Transverse colon (tissue), 4 donors: ENCODE data around the gene TTC28. TPM values are rescaled to one million over a fixed set of nuclear protein-coding genes. Genes with fewer than 3 reads are reported as not detected.
A peak's percentile ranks its signal among the peaks of the same experiment; 100 is the strongest.

Source experiments
- DNase-seq: peaks from one replicate; pipeline ENCODE4 v3.0.0-alpha.2; 2019
- H3K27ac ChIP-seq, 4 donors: fragments of 200-600 bp; sonication (generic); 2 replicates each; pipeline ENCODE4 v1.5.1; 2016 to 2018; ENCODE audit warnings: inconsistent platforms in 4 of 4
- H3K27me3 ChIP-seq: fragments of 200-600 bp; sonication (generic); 2 replicates; pipeline ENCODE4 v1.5.1; 2017; ENCODE audit warnings: inconsistent platforms
- H3K36me3 ChIP-seq, 4 donors: fragments of 200-600 bp; sonication (generic); 2 replicates each; pipeline ENCODE4 v1.5.1; 2017 to 2019; ENCODE audit warnings: inconsistent platforms in 4 of 4
- H3K4me1 ChIP-seq, 4 donors: fragments of 200-600 bp; sonication (generic); 2 replicates each; pipeline ENCODE4 v1.5.1; 2017 to 2020; ENCODE audit warnings: inconsistent platforms in 4 of 4
- H3K4me3 ChIP-seq, 4 donors: fragments of 200-600 bp; sonication (generic); 1 replicate in 1 of 4; 2 replicates in 3 of 4; pipeline versions ENCODE4 v1.5.1 to v1.6.1; 2017 to 2019; ENCODE audit warnings: inconsistent platforms in 4 of 4
- H3K9me3 ChIP-seq, 2 donors: fragments of 200-600 bp; sonication (generic); 2 replicates each; pipeline ENCODE4 v1.5.1; 2017 to 2019; ENCODE audit warnings: inconsistent platforms in 2 of 2
- EP300 ChIP-seq: sonication (generic); formaldehyde crosslinking; IDR thresholded peaks from one replicate; pipeline ENCODE4 v1.6.1; 2017; ENCODE audit warnings: antibody characterized with exemption, low read depth
- POLR2A ChIP-seq: fragments of 450-650 bp; IDR thresholded peaks from one replicate; pipeline ENCODE4 v1.6.1; 2016; ENCODE audit warnings: antibody characterized with exemption, mild to moderate bottlenecking, moderate library complexity
- POLR2AphosphoS5 ChIP-seq, 3 donors: sonication (generic); formaldehyde crosslinking; IDR thresholded peaks; one replicate each; pipeline ENCODE4 v1.6.1; 2016; ENCODE audit warnings: antibody characterized with exemption in 3 of 3
- WGBS, 2 donors: methylation state at CpG; one replicate each; pipeline ENCODE4 v1.1.5; 2018; ENCODE audit warnings: low coverage in 1 of 2; 5-methylcytosine and 5-hydroxymethylcytosine counted together
- in situ Hi-C, 4 donors: fragments of 200-750 bp; cut with MboI; loops; one replicate each; pipeline versions ENCODE4 v1.15.0 to v1.15.1; 2017; ENCODE audit warnings: low sequenced_read_pairs in 3 of 4, low pct_ligation_motif_present in 1 of 4, low pct_unique_long_range_greater_than_20kb in 1 of 4
- intact Hi-C: fragments of 100-400 bp; cut with DNase I; formaldehyde crosslinking; loops from one replicate; pipeline ENCODE4 v1.15.1; 2023; ENCODE audit warnings: low total_unique reads
- total RNA-seq, 4 donors: library from RNA; depleted of rRNA; stranded (reverse); fragments of >200 nt; gene quantifications; one replicate each; pipeline ENCODE4 v1.1.0, GENCODE V29; 2016
- TF ChIP-seq, protein P1 (sequence below), 5 experiments: fragments of 200-600 bp in 3 of 5; fragments of 450-650 bp in 2 of 5; sonication (generic) in 3 of 5; IDR thresholded peaks; 1 replicate in 2 of 5; 2 replicates in 3 of 5; pipeline ENCODE4 v1.5.1; 2016 to 2017; ENCODE audit warnings: antibody characterized with exemption in 5 of 5, inconsistent platforms in 3 of 5, mild to moderate bottlenecking in 2 of 5, moderate library complexity in 1 of 5

Gene TTC28
- total RNA-seq, 4 donors from 2014 or later, result 7.6 to 84.2 (median 12.4) TPM

DNA sequence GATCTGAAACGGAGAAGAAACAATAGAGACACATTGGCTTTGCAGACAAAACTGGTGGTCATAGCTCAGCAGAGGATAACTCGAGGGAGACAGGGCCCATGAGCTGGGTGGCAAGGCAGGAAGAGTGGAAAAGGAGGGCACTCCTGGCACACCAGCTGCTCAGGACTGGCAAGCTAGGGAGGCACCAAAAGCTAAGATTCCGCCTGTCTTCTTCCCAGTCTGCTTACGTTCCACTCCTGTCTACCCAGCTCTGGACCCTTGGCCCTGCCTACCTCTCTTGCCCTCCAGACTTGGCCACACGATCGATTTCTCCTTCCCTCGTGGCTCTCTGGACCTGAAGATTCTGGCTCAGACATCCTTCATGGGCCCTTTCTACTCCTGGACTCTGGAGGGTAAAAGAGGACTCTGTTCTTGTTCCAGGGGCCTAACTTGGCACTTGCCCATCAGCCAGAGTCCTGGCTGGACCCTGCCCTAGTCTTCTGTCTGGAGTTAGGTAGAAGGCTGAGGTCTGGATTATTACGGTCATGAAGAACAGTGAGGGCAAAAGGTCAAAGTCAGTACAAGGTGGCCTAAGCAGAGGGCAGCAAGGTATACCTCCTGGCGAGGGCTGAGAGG is 645.4 kb downstream of the TTC28 start:
- H3K27ac ChIP-seq, result peak overlapping the region in 3 of 4 donors; percentile 2 to 44 (median 15)
- DNase-seq, result no peak
- TF ChIP-seq, protein P1, sequence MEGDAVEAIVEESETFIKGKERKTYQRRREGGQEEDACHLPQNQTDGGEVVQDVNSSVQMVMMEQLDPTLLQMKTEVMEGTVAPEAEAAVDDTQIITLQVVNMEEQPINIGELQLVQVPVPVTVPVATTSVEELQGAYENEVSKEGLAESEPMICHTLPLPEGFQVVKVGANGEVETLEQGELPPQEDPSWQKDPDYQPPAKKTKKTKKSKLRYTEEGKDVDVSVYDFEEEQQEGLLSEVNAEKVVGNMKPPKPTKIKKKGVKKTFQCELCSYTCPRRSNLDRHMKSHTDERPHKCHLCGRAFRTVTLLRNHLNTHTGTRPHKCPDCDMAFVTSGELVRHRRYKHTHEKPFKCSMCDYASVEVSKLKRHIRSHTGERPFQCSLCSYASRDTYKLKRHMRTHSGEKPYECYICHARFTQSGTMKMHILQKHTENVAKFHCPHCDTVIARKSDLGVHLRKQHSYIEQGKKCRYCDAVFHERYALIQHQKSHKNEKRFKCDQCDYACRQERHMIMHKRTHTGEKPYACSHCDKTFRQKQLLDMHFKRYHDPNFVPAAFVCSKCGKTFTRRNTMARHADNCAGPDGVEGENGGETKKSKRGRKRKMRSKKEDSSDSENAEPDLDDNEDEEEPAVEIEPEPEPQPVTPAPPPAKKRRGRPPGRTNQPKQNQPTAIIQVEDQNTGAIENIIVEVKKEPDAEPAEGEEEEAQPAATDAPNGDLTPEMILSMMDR (IDR thresholded peaks at IDR 0.05), result no peak
- TF ChIP-seq EP300, result no peak
- no peak for TF ChIP-seq POLR2A
- TF ChIP-seq POLR2AphosphoS5 (IDR thresholded peaks at IDR 0.05), result no peak
- H3K36me3 ChIP-seq, result no peaks in the 10 kb centered on the region
- in situ Hi-C loops, result loop anchor here in 1 of 4 donors (25.0 kb wide), 1 partner anchor 803 kb away; no protein-coding TSS in a partner anchor
- intact Hi-C loops, result no loop called here
- no peaks in the 10 kb centered on the region for H3K27me3 ChIP-seq
- no peaks in the 10 kb centered on the region for H3K9me3 ChIP-seq
- WGBS, 2 donors, result 60 to 72% methylated on average over 2 to 9 of the region's 9 CpGs
- peaks cover 11 to 31% (median 19%) of the 10 kb centered on the region in 4 donors for H3K4me1 ChIP-seq
- H3K4me3 ChIP-seq, result no peak overlapping the region

DNA sequence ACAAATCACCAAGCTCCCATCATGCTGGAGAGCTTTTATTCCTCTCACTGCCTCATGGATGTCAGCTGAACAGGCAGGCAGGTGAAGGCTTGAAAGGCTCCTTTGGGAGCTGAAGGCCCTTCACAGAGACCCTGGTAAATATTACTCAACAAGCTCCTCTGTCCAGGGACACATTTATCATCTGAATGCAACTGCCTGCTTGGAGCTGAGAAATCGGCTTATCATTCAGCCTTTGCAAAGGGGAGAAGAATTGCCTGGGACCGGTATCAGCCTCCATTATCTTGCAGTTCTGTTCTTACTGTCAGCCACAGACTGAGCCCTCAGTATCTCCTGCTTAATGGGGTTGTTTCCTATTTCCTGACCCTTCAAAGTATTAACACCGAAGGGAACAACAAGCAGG is 646.8 kb downstream of the TTC28 start:
- no peaks in the 10 kb centered on the region for H3K9me3 ChIP-seq
- in situ Hi-C loops (loop anchor here in 1 of 4 donors (25.0 kb wide), 1 partner anchor 804 kb away; no protein-coding TSS in a partner anchor), intact Hi-C loops (no loop called here)
- TF ChIP-seq, protein P1 (IDR thresholded peaks at IDR 0.05), result no peak
- TF ChIP-seq POLR2AphosphoS5 (IDR thresholded peaks at IDR 0.05) (no peak), POLR2A (no peak), EP300 (no peak)
- no peak overlapping the region for H3K4me3 ChIP-seq
- WGBS, 2 donors, result 83% methylated on average over 3 of the region's 3 CpGs; no CpG with 5 or more reads in 1 of the 2 donors
- H3K36me3 ChIP-seq, result no peaks in the 10 kb centered on the region
- H3K27ac ChIP-seq, result no peak overlapping the region
- H3K27me3 ChIP-seq, result no peaks in the 10 kb centered on the region
- no peak for DNase-seq
- peaks cover 11 to 44% (median 32%) of the 10 kb centered on the region in 4 donors for H3K4me1 ChIP-seq

DNA sequence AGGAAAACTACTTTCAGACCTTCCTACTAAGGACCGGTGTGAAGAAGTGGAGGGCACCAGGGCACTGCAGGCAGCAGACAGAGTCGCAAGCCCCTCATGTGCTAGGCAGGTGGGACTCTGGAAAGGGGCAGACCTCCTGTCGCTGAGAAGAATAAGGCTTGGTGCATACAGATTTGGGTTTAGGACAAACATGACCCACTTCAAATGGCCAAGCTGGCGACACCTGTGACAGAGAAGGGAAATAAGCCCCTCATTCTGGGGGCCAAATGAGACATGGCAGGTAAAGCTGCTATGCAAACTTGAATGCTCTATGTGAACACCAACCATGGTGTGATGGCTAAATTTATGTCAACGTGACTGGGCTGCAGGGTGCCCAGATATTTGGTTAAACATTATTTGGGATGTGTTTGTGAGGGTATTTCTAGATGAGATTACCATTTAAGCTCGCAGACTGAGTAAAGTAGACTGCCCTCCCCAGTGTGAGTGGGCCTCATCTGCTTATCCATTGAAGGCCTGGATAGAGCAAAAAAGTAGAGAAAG is 648.2 kb downstream of the TTC28 start:
- Histone ChIP-seq H3K9me3 (no peaks in the 10 kb centered on the region), H3K36me3 (no peaks in the 10 kb centered on the region), H3K27ac (no peak overlapping the region), H3K27me3 (no peaks in the 10 kb centered on the region), H3K4me3 (no peak overlapping the region), H3K4me1 (peaks cover 11 to 51% (median 33%) of the 10 kb centered on the region in 4 donors)
- no peak for DNase-seq
- WGBS, 2 donors, result 50 to 86% methylated on average over 1 to 6 of the region's 6 CpGs
- TF ChIP-seq, protein P1 (IDR thresholded peaks at IDR 0.05), result no peak
- no peak for TF ChIP-seq POLR2AphosphoS5 (IDR thresholded peaks at IDR 0.05)
- TF ChIP-seq EP300, result no peak
- TF ChIP-seq POLR2A, result no peak
- in situ Hi-C loops (loop anchor here in 1 of 4 donors (25.0 kb wide), 1 partner anchor 806 kb away; no protein-coding TSS in a partner anchor), intact Hi-C loops (no loop called here)

DNA sequence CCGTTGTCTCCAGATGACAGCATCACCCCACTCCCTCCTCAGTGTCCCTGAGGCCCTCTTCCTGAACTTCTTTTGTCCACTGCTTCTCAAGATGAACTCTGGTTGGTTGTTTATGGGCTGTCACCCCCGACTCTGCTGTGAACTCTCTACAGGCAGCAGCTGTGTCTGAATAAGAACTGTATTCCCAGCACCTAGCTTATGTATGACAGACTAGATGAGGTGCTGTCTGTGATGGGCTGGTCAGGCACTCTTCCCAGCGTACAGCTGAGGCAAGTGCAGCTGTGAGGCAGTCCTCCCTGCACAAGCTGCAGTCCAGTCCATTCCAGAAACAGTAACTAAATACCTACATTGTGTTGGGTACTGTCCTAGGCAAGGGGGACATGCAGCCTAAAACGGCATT is 649.2 kb downstream of the TTC28 start:
- in situ Hi-C loops (loop anchor here in 1 of 4 donors (25.0 kb wide), 1 partner anchor 807 kb away; no protein-coding TSS in a partner anchor), intact Hi-C loops (no loop called here)
- Histone ChIP-seq H3K27me3 (no peaks in the 10 kb centered on the region), H3K9me3 (no peaks in the 10 kb centered on the region), H3K36me3 (no peaks in the 10 kb centered on the region), H3K4me1 (peaks cover 9 to 48% (median 32%) of the 10 kb centered on the region in 4 donors), H3K27ac (peak overlapping the region in 1 of 4 donors; percentile 48), H3K4me3 (no peak overlapping the region)
- DNase-seq, result no peak
- 70% methylated on average over 4 of the region's 4 CpGs; no CpG with 5 or more reads in 1 of the 2 donors for WGBS, 2 donors
- TF ChIP-seq, protein P1 (IDR thresholded peaks at IDR 0.05), result no peak
- TF ChIP-seq POLR2AphosphoS5 (IDR thresholded peaks at IDR 0.05) (no peak), POLR2A (no peak), EP300 (no peak)
